Putamen (tissue), 1 donor: ENCODE data around the gene ATP10A.
"Not testable (repeated sequence)": the region's sequence is repeated elsewhere in the genome, so short reads cannot be mapped to it uniquely, and the experiment has no call there.

Experiments used
- DNase-seq: peaks from one replicate; pipeline ENCODE4 v3.0.0-alpha.2; 2016; ENCODE audit warnings: low spot score

Gene ATP10A

GRCh38 chr15:25882466-25882865, 19.3 kb upstream of the ATP10A start:
- no peak for DNase-seq

- DNase-seq: not testable (repeated sequence)
Observed at GRCh38 chr15:25880877-25881276, 17.8 kb upstream of the ATP10A start.

DNA sequence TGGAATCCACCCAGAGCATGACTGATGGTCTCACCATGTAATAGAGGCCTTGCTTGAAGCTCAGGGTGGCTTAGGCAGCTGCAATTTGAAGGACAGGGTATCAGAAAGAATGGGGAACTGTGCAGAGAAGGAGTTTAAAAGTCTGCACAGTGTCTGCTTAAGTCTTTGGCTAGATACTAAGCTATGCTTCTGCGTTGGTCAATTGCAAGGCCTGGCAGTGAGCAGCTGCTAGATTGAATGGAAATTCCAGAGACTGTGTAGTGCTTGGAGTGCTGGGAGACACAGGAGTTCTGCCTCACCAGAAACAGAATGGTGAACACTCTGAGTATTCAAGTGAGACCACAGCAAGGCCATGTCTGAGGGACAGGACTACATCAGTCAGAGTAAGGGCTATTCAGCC, 17.3 kb upstream of the ATP10A start:
- no peak for DNase-seq

- DNase-seq: no peak
Observed at GRCh38 chr15:25879438-25879837, 16.3 kb upstream of the ATP10A start.

DNA sequence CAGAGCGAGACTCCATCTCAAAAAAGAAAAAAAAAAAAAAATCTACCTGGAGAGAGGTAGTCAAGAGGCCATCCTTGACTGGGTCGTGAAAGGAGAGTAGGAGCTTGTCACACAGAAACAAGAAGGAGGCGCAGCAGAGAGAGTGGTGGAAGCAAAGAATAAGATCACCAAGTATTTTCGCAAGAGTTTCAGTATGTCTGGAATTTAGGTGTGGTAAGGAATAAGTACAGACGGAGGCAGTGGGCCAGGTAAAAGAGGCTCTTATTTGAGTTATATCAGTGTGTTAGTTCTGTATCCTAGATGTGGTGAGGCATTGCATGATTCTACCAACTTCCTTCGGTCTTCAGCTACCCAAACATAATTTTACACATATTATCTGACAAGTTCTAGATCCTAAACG, 14.6 kb upstream of the ATP10A start:
- DNase-seq: no peak

GRCh38 chr15:25876231-25877140, 13.4 kb upstream of the ATP10A start:
- no peak for DNase-seq

- no peak for DNase-seq
Observed at GRCh38 chr15:25875566-25875965, 12.4 kb upstream of the ATP10A start.

- no peak for DNase-seq
Observed at GRCh38 chr15:25874379-25874778, 11.3 kb upstream of the ATP10A start.

DNA sequence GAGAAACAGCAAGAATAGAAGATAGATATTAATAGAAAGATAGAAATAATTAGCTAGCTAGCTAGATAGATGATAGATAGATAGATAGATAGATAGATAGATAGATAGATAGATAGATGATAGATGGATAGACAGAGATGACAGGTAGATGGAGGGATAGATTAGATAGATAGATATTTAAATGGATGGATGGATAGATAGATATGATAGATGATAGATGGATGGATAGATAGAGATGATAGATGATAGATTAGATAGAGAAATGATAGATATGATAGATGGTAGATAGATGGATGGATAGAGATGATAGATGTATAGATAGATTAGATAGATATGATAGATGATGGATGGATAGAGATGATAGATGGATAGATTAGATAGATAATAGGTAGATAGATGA, 8.3 kb upstream of the ATP10A start:
- DNase-seq: no peak

- no peak for DNase-seq
Observed at GRCh38 chr15:25870938-25871337, 7.8 kb upstream of the ATP10A start.

DNA sequence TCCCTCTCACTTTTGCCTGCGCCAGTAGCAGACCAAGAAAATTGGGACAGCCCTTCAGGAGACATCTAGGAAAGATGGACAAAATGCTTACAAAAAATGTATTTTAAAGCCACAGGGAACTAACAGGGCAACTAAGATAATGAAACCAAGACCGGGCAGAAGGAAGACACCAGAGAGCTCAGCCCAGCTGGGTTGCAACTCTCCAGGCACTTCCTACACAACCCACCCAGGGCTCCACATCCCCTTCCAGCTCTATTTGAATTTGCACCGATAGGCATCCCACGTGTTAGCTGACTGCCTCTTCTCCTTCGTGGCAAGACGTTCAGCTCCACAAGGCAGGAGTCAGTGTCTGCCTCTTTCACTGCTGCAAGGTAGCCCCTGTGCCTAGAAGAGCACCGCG, 6.6 kb upstream of the ATP10A start:
- DNase-seq: no peak

- no peak for DNase-seq
Observed at GRCh38 chr15:25866874-25867273, 3.7 kb upstream of the ATP10A start.

GRCh38 chr15:25866251-25866650, 3.1 kb upstream of the ATP10A start:
- no peak for DNase-seq

- no peak for DNase-seq
Observed at GRCh38 chr15:25864966-25865365, 1.8 kb upstream of the ATP10A start.

GRCh38 chr15:25863968-25864580, 947 bp upstream of the ATP10A start:
- DNase-seq: no peak

DNA sequence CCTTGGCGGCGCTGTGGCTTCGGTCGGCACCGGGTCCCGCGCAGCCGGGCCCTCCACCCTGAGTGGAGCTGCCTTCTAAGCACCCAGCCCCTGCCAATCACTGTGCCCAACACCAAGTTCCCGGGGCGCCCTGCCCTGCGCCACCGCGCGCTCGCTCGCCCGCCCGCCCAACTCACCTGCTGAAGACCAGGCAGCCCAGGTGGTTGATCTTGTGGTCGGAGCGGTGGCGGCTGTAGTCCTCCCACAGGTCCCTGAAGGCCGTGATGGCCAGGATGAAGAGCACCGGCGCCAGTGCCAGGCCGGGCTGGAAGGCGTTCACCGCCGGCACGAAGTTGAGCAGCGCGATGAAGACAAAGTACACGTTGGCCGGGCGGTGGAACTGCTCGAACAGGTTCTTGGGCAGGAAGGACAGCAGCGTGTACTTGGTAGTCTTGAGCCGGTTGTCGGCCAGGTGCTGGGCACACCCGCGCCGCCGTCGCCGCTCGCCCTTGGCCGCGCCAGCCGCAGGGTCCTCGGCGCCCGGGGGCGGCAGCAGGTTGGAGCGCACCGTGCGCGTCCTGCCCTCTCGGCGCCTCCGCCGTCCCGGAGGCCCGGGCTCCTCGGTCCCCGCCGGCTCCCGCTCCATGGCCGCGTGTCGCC, 536 bp downstream of the ATP10A start:
- DNase-seq: no peak

- DNase-seq: no peak
Observed at GRCh38 chr15:25862071-25862471, 1.1 kb downstream of the ATP10A start.

DNA sequence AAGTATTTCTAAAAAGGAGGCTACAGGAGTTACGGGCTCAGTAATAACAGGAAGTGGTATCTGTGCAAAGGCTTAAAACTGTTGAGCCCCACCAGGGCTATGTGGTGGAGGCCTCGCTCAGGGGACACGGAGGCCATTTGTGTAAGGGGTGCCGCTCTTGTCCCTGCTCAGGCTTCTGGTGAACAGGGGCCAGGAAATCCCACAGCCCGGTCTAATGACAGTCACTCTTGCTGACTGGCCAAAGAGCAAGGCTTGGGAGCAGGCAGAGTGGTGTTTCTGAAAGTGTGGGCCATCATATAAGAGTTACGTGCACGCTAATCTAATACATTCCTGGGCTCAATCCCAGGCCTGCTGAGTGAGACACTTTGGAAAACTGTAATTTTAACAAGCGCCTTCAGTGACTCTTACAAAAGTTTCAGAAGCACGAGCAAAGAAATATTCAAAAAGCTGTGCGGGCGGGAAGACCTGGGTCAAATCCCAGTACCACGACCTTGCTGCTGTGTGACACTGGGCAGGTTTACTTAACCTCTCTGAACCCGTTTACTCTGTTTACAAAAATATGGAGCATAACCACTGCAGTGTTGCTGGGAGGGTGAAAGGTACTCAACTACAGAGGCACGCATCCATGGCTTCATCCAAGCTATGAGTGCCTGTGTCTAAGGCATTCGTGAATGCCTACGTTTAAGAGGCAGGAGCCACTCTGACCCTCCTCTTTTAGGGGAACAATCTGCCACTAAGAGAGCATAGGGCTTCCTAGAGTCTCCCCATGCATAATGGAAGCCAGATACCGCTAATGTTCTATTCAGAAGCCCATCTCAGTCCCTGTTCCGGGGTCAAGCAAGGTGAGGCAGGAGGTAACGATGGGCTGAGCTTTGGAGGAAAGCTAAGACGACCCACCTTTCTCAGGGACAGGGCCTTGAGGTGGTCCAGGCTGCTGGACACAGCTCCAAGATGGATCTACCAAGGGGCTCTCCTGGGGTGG, 2.0 kb downstream of the ATP10A start:
- DNase-seq: no peak

GRCh38 chr15:25859838-25860645, 3.1 kb downstream of the ATP10A start:
- no peak for DNase-seq

- no peak for DNase-seq
Observed at GRCh38 chr15:25858952-25859760, 4.0 kb downstream of the ATP10A start.
